GM12878 (cell line): ENCODE data around the gene DNMT3L.
"Not testable (repeated sequence)": the region's sequence is repeated elsewhere in the genome, so short reads cannot be mapped to it uniquely, and the experiment has no call there.

ENCODE experiments used
- ETV6 ChIP-seq, 2 experiments: fragments of 450-650 bp in 1 of 2; IDR thresholded peaks in 1 of 2; conservative IDR thresholded peaks in 1 of 2; 2 replicates each; pipeline ENCODE4 v1.6.1; 2014; ENCODE audit warnings: antibody characterized with exemption in 1 of 2, borderline replicate concordance in 1 of 2, low read depth in 1 of 2, mild to moderate bottlenecking in 1 of 2, moderate library complexity in 1 of 2
- EZH2 ChIP-seq: IDR thresholded peaks from 2 replicates; pipeline ENCODE4 v1.6.1; 2012; ENCODE audit warnings: low read depth, mild to moderate bottlenecking, control low read depth, inconsistent platforms, low read length, borderline replicate concordance; ENCODE audit not compliant: control insufficient read depth
- FOXK2 ChIP-seq: fragments of 450-650 bp; IDR thresholded peaks from 2 replicates; pipeline ENCODE4 v1.6.1; 2017; ENCODE audit warnings: mild to moderate bottlenecking, moderate library complexity
- RCOR1 ChIP-seq: conservative IDR thresholded peaks from 2 replicates; pipeline ENCODE4 v1.6.1; 2012; ENCODE audit warnings: low read depth, low read length, improper control_type of control experiment

GRCh38 chr21:44229561-44229960 lies 32.1 kb downstream of the DNMT3L start:
- TF ChIP-seq RCOR1; ETV6 (conservative IDR thresholded peaks at IDR 0.05 in 1 of 2, IDR thresholded peaks at IDR 0.05 in 1 of 2; ENCODE audit: borderline replicate concordance in 1 of 2, low read depth in 1 of 2); EZH2; FOXK2: not testable (repeated sequence)
